ENCODE measurements around the gene LDLRAD4.

DNA sequence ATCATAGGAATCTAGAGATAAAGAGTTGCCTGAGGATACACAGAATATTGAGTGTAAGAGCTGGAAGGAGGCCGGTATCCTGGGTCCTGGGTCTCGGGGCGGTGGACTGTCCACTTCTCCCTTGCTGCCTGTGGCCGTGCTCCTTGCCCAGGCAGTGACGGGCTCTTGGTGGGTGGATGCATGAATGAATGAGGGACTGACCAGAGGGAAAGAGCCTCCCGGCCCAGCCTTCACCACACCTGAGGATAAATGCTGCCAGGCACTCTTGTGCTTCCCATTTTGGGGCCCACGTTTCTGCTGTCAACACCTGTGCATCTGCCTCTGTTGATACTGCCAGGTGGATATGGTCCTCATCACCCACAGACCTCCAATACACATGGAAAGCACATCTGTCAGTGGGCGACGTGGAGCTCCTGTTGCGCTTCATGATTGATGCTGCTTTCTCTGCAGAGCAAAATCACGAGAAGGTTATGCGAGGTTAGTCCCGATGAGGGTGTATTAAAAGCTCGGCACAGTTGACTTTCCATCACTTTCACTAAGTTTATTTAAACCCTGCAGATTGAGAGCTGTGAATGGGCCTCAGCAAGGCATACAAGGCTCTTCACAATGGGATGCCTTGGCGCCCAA lies 211.4 kb downstream of the LDLRAD4 start:
- TF ChIP-seq POLR2AphosphoS5 (IDR thresholded peaks at IDR 0.05; ENCODE audit: low read depth, low read length) (no peak), TAF1 (IDR thresholded peaks at IDR 0.05; ENCODE audit: low read depth, low read length) (no peak)

Data from GM12891 (cell line).